ENCODE data around the gene NECTIN3. TPM values are rescaled to one million over a fixed set of nuclear protein-coding genes. Genes with fewer than 3 reads are reported as not detected.

NECTIN3 gene
- total RNA-seq, 1 donor from 2014 or later: 25.2 TPM

DNA sequence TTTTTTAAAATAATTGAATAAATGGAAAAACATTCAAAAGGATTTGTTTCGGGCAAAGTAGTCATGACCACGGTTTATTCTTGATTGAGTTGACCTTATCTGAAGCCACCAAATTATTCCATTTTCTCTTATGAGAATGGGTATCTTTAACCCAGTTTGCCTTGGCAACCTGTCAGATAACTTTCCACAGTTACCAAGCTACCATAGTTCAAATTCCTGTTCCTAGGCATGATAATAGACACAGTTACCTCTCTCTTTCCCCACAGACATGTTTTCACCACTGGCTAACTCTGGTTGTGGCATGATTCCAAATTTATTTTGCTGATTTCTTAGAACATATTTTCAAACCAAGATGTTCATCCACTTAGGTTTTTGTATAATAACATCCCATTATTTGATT lies 84.9 kb downstream of the NECTIN3 start:
- intact Hi-C loops (cut with DNase I): no loop called here
- TF ChIP-seq CTCF (IDR thresholded peaks at IDR 0.05): no peak

GRCh38 chr3:111159391-111159790 lies 87.8 kb downstream of the NECTIN3 start:
- no peak for DNase-seq
- H3K27me3 ChIP-seq: no peaks in the 10 kb centered on the region
- ATAC-seq: no peak
- H3K36me3 ChIP-seq: no peaks in the 10 kb centered on the region
- intact Hi-C loops (cut with DNase I): no loop called here
- no peak overlapping the region for H3K27ac ChIP-seq
- no peak overlapping the region for H3K4me3 ChIP-seq
- H3K9me3 ChIP-seq: no peaks in the 10 kb centered on the region
- no peaks in the 10 kb centered on the region for H3K4me1 ChIP-seq
- TF ChIP-seq CTCF (IDR thresholded peaks at IDR 0.05): no peak

More for the DNA sequence above, 84.9 kb downstream of the NECTIN3 start:
- no peak overlapping the region for H3K27ac ChIP-seq
- DNase-seq (no peak), ATAC-seq (no peak)
- no peaks in the 10 kb centered on the region for H3K36me3 ChIP-seq
- H3K4me1 ChIP-seq: no peaks in the 10 kb centered on the region
- no peaks in the 10 kb centered on the region for H3K9me3 ChIP-seq
- no peaks in the 10 kb centered on the region for H3K27me3 ChIP-seq
- no peak overlapping the region for H3K4me3 ChIP-seq

DNA sequence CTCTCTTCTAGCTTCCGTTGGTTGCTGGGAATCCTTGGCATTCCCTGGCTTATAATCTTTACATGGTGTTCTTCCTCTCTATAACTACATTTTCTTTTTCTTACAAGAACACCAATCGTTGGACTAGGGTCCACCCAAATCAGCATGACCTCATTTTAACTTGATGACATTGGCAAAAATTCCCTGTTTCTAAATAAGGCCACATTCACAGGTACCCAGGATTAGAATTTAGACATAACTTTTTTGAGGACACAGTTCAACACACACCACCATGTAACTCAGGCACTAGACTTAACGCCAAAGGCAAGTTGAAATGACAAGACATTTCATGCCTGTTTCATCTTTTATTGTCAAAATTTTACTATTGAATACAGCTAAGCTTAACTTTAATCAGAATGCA lies 93.0 kb downstream of the NECTIN3 start:
- ATAC-seq: no peak
- intact Hi-C loops (cut with DNase I): no loop called here
- no peak for TF ChIP-seq CTCF (IDR thresholded peaks at IDR 0.05)

GRCh38 chr3:111165411-111165810 lies 93.8 kb downstream of the NECTIN3 start:
- Histone ChIP-seq H3K36me3 (no peaks in the 10 kb centered on the region), H3K4me3 (no peak overlapping the region), H3K27me3 (no peaks in the 10 kb centered on the region), H3K4me1 (no peaks in the 10 kb centered on the region), H3K27ac (no peak overlapping the region), H3K9me3 (no peaks in the 10 kb centered on the region)
- ATAC-seq (no peak), DNase-seq (no peak)
- TF ChIP-seq CTCF (IDR thresholded peaks at IDR 0.05): no peak
- intact Hi-C loops (cut with DNase I): no loop called here

More for the DNA sequence above, 93.0 kb downstream of the NECTIN3 start:
- Histone ChIP-seq H3K36me3 (no peaks in the 10 kb centered on the region), H3K4me3 (no peak overlapping the region), H3K27ac (no peak overlapping the region), H3K4me1 (no peaks in the 10 kb centered on the region), H3K9me3 (no peaks in the 10 kb centered on the region), H3K27me3 (no peaks in the 10 kb centered on the region)
- DNase-seq: no peak

- H3K4me3 ChIP-seq: no peak overlapping the region
- TF ChIP-seq CTCF (IDR thresholded peaks at IDR 0.05): no peak
- H3K4me1 ChIP-seq: no peaks in the 10 kb centered on the region
- H3K36me3 ChIP-seq: no peaks in the 10 kb centered on the region
- ATAC-seq (no peak), DNase-seq (no peak)
- intact Hi-C loops (cut with DNase I): no loop called here
- H3K27me3 ChIP-seq: no peaks in the 10 kb centered on the region
- no peak overlapping the region for H3K27ac ChIP-seq
- H3K9me3 ChIP-seq: no peaks in the 10 kb centered on the region
Observed at GRCh38 chr3:111173328-111173900, 101.8 kb downstream of the NECTIN3 start.

GRCh38 chr3:111173906-111174305 lies 102.3 kb downstream of the NECTIN3 start:
- intact Hi-C loops (cut with DNase I): no loop called here
- no peak overlapping the region for H3K4me3 ChIP-seq
- DNase-seq (no peak), ATAC-seq (no peak)
- no peaks in the 10 kb centered on the region for H3K4me1 ChIP-seq
- H3K9me3 ChIP-seq: no peaks in the 10 kb centered on the region
- TF ChIP-seq CTCF (IDR thresholded peaks at IDR 0.05): no peak
- H3K36me3 ChIP-seq: no peaks in the 10 kb centered on the region
- no peaks in the 10 kb centered on the region for H3K27me3 ChIP-seq
- no peak overlapping the region for H3K27ac ChIP-seq
